Suppressor macrophage (primary cell): Measurements from ENCODE around the gene CD2AP.
"Not testable (repeated sequence)": the region's sequence is repeated elsewhere in the genome, so short reads cannot be mapped to it uniquely, and the experiment has no call there.

ENCODE experiments used
- DNase-seq, 4 experiments: peaks; one replicate each; pipeline ENCODE4 v3.0.0-alpha.2; 2020 to 2022
- total RNA-seq, 17 experiments: gene quantifications; one replicate each; lab custom pipeline; 2026; ENCODE audit warnings: mixed read lengths in 6 of 17, inconsistent platforms in 3 of 17; lab: John Stamatoyannopoulos, UW

CD2AP gene
- total RNA-seq = 48.0 to 106 (median 65.3) reads per million in 17 experiments

GRCh38 chr6:47477497-47478232 is at the start of gene CD2AP:
Gene CD2AP (plus strand): TSS chr6:47477789. CDS start chr6:47478245, 456 bp downstream.
- DNase-seq = peak; percentile 72 to 91 (median 82)

- no peak for DNase-seq
Measured at GRCh38 chr6:47428288-47428687, 49.3 kb upstream of the CD2AP start.

- DNase-seq = no peak
Measured at GRCh38 chr6:47428746-47429664, 48.6 kb upstream of the CD2AP start.

DNA sequence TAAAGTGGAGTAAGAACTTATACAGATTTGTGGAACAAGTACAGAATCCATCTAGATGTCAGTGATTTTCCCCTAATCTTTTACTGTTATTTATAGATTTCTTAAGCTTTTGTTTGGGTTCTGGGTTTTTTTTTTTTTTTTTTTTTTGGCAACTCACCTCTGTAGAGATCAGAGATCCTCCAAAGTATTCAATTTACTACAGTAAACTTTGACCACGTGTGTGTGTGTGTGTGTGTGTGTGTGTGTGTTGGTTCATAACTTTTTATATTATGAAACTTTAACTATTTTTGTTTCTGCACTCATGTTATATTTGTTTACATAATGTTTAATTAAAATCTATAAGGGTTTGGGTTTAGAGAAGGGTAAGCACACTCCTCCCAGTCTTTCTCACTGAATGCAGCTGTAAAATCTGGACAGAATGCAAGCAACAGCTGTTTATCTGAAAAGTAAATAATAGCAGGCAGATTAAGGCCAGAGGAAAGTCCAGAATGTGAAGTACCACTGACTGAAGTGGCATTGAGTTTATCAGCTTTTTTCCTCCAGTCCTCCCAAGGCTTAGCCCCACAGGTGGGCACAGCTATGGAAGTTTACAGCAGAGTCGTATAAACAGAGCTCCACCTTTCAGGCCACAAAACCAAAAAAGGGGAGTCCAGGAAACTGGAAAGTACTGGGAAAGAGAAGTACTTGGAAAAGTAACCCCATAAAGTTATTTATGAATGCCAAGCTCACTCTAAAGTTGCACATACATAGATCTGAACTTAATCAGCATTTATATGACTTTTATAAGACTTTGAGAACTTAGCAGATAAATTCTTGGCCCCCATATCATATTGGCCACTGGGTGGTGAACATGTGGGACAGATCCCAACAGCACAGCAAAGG is 43.0 kb upstream of the CD2AP start:
- no peak for DNase-seq

- DNase-seq = no peak
Measured at GRCh38 chr6:47435254-47435612, 42.4 kb upstream of the CD2AP start.

DNA sequence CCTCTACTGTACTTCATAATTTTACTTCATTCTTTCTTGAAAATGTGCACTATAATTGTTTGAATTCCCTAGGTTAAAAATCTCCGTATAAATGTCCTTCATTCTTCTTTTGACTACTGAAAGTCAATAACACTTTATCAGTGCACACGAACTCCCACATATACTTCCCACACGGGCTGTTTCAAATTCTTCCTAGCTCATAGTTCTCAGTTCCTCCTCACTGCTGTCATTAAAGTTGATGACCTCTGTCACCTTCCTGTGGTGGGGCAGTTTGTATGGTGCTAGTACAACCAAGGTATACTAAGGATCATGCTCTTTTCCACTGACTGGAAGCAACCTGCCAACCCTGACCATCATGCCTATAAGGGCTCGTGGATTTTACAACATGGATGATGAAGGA is 40.0 kb upstream of the CD2AP start:
- peak; percentile 61 to 80 (median 73) for DNase-seq

- peak; percentile 86 to 93 (median 89) for DNase-seq
Measured at GRCh38 chr6:47438481-47439347, 38.9 kb upstream of the CD2AP start.

DNA sequence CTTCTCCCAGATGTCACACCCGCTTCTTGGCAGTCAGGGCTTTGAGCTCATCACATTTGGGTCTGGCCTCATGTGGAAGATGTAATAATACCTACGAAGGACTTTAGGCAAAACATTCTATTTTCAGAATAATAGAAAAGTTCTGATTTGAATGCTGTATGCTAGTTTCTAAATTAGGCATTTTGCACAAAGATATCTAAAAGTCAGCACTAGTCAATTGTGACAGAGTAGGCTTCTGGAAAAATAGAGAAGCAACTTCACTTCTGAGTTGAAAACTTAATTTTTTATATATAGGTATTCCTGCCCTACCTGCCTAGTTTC is 38.3 kb upstream of the CD2AP start:
- no peak for DNase-seq

- peak; percentile 53 to 83 (median 64) for DNase-seq
Measured at GRCh38 chr6:47440719-47441118, 36.9 kb upstream of the CD2AP start.

- not testable (repeated sequence) for DNase-seq
Measured at GRCh38 chr6:47444964-47445363, 32.6 kb upstream of the CD2AP start.

GRCh38 chr6:47446669-47447330 is 30.8 kb upstream of the CD2AP start:
- peak; percentile 32 to 71 (median 57) for DNase-seq

GRCh38 chr6:47447722-47448121 is 29.9 kb upstream of the CD2AP start:
- peak in 1 of 4 experiments; percentile 7 for DNase-seq

GRCh38 chr6:47451162-47451561 is 26.4 kb upstream of the CD2AP start:
- no peak for DNase-seq

DNA sequence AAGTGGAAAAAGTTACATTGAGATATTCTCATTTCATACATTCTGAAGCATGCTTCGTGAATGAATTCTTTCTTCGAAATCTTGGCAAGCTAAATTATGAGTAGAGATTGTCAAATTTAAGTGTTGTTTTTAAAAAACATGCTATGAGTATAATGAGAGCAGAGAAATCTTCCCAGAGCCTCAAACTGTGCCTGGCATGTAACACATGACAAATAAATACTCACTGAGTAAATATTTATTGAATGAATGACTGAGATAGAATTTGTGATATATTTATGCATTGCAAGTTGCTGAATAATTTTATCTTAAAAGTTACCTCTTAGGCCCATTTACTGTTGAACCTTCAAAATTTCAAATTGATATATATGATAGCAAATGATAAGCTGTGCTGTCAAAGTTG is 24.7 kb upstream of the CD2AP start:
- DNase-seq = no peak

- no peak for DNase-seq
Measured at GRCh38 chr6:47453372-47453936, 24.1 kb upstream of the CD2AP start.

- DNase-seq = no peak
Measured at GRCh38 chr6:47454713-47455396, 22.7 kb upstream of the CD2AP start.

DNA sequence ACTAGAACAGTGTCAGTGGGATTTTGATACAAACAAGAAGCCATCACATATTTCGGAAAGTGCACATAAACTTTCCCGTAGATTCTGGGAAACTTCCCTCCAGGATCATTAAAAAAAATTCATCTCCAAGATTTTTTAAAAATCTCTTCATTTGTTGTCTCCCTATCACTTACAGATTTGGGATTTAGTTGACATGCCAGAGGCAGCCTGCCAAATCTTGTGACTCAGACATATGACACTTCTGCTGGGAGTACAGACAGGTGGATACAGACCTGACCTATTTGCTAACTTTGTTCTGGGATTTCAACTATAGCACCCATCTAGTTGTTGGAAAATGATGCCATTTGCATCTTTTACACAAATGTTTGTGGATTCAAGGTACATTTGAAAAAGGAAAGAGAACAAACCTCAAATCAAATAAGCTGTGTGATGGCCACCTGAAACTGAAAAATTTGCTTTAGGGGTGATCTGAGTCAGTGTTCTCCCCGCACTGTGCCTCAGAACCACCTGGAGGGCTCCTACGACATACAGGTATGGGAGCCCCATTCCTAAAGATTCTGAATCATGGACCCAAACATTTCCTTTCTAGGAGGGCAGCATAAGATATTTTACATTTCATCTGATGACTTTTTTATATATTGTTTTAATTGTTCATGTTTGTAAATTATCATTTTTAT is 21.9 kb upstream of the CD2AP start:
- no peak for DNase-seq

DNA sequence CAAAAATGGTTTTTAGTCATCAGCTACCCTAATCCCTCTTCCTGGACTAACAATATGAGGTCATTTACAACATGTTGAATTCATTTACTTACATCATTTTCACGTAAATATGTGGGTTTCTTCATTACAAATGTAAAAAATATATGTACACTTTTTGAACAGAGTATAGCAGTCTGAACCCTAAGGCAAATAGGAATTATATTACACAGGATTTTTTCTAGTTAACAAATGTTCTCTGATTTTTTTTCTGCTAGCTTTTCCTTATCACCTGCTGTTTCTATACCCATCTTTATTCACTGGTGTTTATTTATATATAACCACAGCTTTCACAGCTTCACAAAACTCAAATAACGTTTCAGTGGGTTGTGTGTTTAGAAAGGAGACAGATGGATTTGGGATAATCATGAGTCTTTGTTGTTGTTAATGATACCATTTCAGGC is 21.0 kb upstream of the CD2AP start:
- DNase-seq = no peak

GRCh38 chr6:47457370-47457769 is 20.2 kb upstream of the CD2AP start:
- no peak for DNase-seq

DNA sequence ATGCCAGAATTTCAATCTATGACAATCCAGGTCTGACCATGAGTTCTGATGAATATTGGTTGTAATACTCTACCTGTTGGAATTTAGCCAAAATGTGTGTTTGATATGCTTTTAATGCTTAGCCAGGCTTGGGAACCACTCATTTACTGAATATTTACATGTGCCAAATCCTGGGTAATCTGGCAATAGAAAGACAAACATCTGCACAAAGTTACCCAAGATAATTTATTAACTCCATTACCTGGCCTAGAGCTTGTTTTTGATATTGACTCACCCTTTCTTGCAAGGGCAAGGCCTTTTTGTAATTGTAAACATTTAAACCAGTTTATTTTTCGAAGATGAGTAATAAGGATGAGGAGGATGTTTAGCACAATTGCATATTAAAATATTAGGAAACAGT is 13.5 kb upstream of the CD2AP start:
- DNase-seq = no peak
